Stomach smooth muscle (tissue), 2 donors: Measurements from ENCODE around the gene TXNDC11.

ENCODE experiments used
- H3K27ac ChIP-seq: one replicate; pipeline ENCODE4 v1.7.0; 2013; ENCODE audit warnings: mild to moderate bottlenecking, low read length, inconsistent platforms
- H3K27me3 ChIP-seq, 2 donors: one replicate each; pipeline ENCODE4 v1.7.0; 2013; ENCODE audit warnings: low read length in 2 of 2; ENCODE audit not compliant: insufficient read depth in 2 of 2, control insufficient read depth in 1 of 2
- H3K36me3 ChIP-seq, 2 donors: one replicate each; pipeline ENCODE4 v1.7.0; 2013; ENCODE audit warnings: low read length in 2 of 2; ENCODE audit not compliant: control insufficient read depth in 2 of 2, insufficient read depth in 2 of 2
- H3K4me1 ChIP-seq: one replicate; pipeline ENCODE4 v1.7.0; 2013; ENCODE audit warnings: low read length; ENCODE audit not compliant: control insufficient read depth, insufficient read depth
- H3K4me3 ChIP-seq, 2 donors: one replicate each; pipeline ENCODE4 v1.7.0; 2013; ENCODE audit warnings: low read length in 2 of 2
- H3K9ac ChIP-seq, 2 donors: one replicate each; pipeline ENCODE4 v1.7.0; 2013; ENCODE audit warnings: low read length in 2 of 2, mild to moderate bottlenecking in 1 of 2
- H3K9me3 ChIP-seq, 2 donors: one replicate each; pipeline ENCODE4 v1.7.0; 2013; ENCODE audit warnings: low read length in 2 of 2; ENCODE audit not compliant: control insufficient read depth in 2 of 2
- donor health status: healthy.
- donor health status: Pancreatic carcinoma.

Gene TXNDC11

GRCh38 chr16:11634312-11634711 lies 108.3 kb downstream of the TXNDC11 start:
- H3K4me1 ChIP-seq, result peaks cover 19% of the 10 kb centered on the region
- H3K9me3 ChIP-seq, result no peaks in the 10 kb centered on the region
- no peak overlapping the region for H3K4me3 ChIP-seq
- H3K27ac ChIP-seq, result no peak overlapping the region
- no peaks in the 10 kb centered on the region for H3K27me3 ChIP-seq
- H3K9ac ChIP-seq, result no peak overlapping the region
- H3K36me3 ChIP-seq, result no peaks in the 10 kb centered on the region

GRCh38 chr16:11633113-11633512 lies 109.5 kb downstream of the TXNDC11 start:
- Histone ChIP-seq H3K27ac (no peak overlapping the region), H3K9ac (no peak overlapping the region)

DNA sequence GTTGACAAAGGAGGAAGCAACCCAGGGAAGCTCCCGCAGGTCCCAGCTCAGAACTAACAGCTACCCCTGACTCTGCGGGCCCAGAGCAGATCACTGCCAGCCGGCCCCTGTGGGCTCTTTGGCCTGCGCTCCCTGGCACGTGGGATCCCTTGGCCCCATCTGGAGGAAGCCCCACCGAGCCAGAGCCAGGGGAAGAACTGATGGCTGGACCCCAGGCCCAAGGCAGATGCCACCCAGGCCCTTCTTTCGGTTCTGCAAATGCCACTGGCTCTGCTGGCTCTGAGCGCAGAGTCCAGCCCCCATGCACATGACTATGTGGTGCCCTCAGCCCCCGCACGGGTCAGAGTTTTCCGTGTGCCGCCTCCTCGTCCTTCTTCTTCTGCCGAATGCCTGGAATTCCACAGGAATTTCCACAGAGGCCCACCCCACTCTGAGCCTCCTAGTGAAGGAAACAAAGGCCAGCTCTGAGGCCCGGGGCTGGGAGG lies 110.2 kb downstream of the TXNDC11 start:
- Histone ChIP-seq H3K27me3 (no peaks in the 10 kb centered on the region), H3K36me3 (no peaks in the 10 kb centered on the region), H3K4me3 (peak overlapping the region; percentile 4 to 44), H3K4me1 (peaks cover 19% of the 10 kb centered on the region), H3K9ac (peak overlapping the region in 1 of 2 donors; percentile 21), H3K27ac (peak overlapping the region; percentile 24), H3K9me3 (no peaks in the 10 kb centered on the region)

More at GRCh38 chr16:11633113-11633512, 109.5 kb downstream of the TXNDC11 start:
- Histone ChIP-seq H3K27me3 (no peaks in the 10 kb centered on the region), H3K4me3 (peak overlapping the region; percentile 4 to 44), H3K4me1 (peaks cover 19% of the 10 kb centered on the region), H3K36me3 (no peaks in the 10 kb centered on the region), H3K9me3 (no peaks in the 10 kb centered on the region)

DNA sequence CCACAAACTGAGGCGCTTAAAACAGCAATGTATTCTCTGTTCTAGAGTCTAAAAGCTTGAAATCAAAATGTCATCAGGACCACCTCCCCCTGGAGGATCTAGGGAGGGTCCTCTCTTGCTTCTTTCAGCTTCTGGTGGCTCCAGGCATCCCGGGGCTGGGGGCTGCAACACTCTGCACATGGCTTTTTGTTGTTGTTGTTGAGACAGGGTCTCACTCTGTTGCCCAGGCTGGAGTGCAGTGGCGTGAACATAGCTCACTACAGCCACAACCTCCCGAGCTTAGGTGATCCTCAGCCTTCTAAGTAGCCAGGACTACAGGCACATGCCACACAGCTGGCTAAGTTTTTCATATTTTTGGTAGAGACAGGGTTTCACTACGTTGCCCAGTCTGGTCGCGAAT lies 111.4 kb downstream of the TXNDC11 start:
- no peak overlapping the region for H3K27ac ChIP-seq
- H3K4me1 ChIP-seq, result peaks cover 19% of the 10 kb centered on the region
- no peaks in the 10 kb centered on the region for H3K27me3 ChIP-seq
- no peak overlapping the region for H3K9ac ChIP-seq
- no peaks in the 10 kb centered on the region for H3K9me3 ChIP-seq
- H3K4me3 ChIP-seq, result no peak overlapping the region
- H3K36me3 ChIP-seq, result no peaks in the 10 kb centered on the region

DNA sequence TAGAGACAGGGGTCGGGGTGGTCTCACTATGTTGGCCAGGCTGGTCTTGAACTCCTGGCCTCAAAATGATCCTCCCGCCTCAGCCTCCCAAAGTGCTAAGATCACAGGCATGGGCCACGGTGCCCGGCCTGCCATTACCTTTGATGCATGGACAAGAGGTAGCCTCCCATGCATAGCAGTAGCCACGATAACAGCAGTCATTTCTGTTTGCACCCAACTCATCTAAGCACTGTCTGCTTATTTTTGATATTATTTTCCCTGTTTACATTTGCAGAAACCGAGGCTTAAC lies 111.9 kb downstream of the TXNDC11 start:
- Histone ChIP-seq H3K27me3 (no peaks in the 10 kb centered on the region), H3K4me3 (no peak overlapping the region), H3K9me3 (no peaks in the 10 kb centered on the region), H3K36me3 (no peaks in the 10 kb centered on the region), H3K27ac (no peak overlapping the region), H3K4me1 (peaks cover 19% of the 10 kb centered on the region), H3K9ac (no peak overlapping the region)

- H3K27me3 ChIP-seq, result no peaks in the 10 kb centered on the region
- no peak overlapping the region for H3K4me3 ChIP-seq
- peak overlapping the region; percentile 41 for H3K27ac ChIP-seq
- H3K4me1 ChIP-seq, result peaks cover 19% of the 10 kb centered on the region
- no peaks in the 10 kb centered on the region for H3K9me3 ChIP-seq
- H3K36me3 ChIP-seq, result no peaks in the 10 kb centered on the region
- H3K9ac ChIP-seq, result no peak overlapping the region
These were observed 112.5 kb downstream of the TXNDC11 start for GRCh38 chr16:11630046-11630767.
